Fibroblast of lung (primary cell): ENCODE results near the gene SLC17A3. TPM values are rescaled to one million over a fixed set of nuclear protein-coding genes. Genes with fewer than 3 reads are reported as not detected.

Experiments used
- DNase-seq, 2 donors: peaks; one replicate each; pipeline versions ENCODE4 v3.0.0 to v3.0.0-alpha.2; 2010; ENCODE audit warnings: low read depth in 2 of 2
- H2AFZ ChIP-seq: 2 replicates; pipeline ENCODE4 v1.5.1; 2012; ENCODE audit warnings: low read length, control low read depth, inconsistent platforms
- H3K27ac ChIP-seq: 2 replicates; pipeline ENCODE4 v1.5.1; 2011; ENCODE audit warnings: low read length, control low read depth; ENCODE audit not compliant: insufficient read depth
- H3K27me3 ChIP-seq: 2 replicates; pipeline ENCODE4 v1.5.1; 2011; ENCODE audit warnings: mild to moderate bottlenecking, low read length; ENCODE audit not compliant: control insufficient read depth, insufficient read depth
- H3K36me3 ChIP-seq: 2 replicates; pipeline ENCODE4 v1.5.1; 2011; ENCODE audit warnings: low read length; ENCODE audit not compliant: control insufficient read depth, insufficient read depth
- H3K4me1 ChIP-seq: 2 replicates; pipeline ENCODE4 v1.5.1; 2011; ENCODE audit warnings: low read length; ENCODE audit not compliant: control insufficient read depth, insufficient read depth; ENCODE audit errors: extremely low read depth
- H3K4me2 ChIP-seq: 2 replicates; pipeline ENCODE4 v1.5.1; 2011; ENCODE audit warnings: low read length, control low read depth; ENCODE audit not compliant: insufficient read depth; ENCODE audit errors: extremely low read depth
- H3K4me3 ChIP-seq, 4 experiments: fragments of 200-600 bp in 1 of 4; sonication (generic) in 1 of 4; replicated peaks in 1 of 4; 2 replicates each; pipeline ENCODE4 v1.5.1; 2011 to 2016; ENCODE audit warnings: low read length in 4 of 4, low read depth in 3 of 4, mild to moderate bottlenecking in 3 of 4, control low read depth in 2 of 4, inconsistent platforms in 1 of 4, mixed read lengths in 1 of 4; ENCODE audit not compliant: insufficient read depth in 1 of 4; ENCODE audit errors: control extremely low read depth in 1 of 4
- H3K79me2 ChIP-seq: 2 replicates; pipeline ENCODE4 v1.5.1; 2012; ENCODE audit warnings: mild to moderate bottlenecking, low read length, inconsistent platforms; ENCODE audit not compliant: control insufficient read depth, insufficient read depth
- H3K9ac ChIP-seq: 2 replicates; pipeline ENCODE4 v1.5.1; 2011; ENCODE audit warnings: mild to moderate bottlenecking, low read length, control low read depth; ENCODE audit not compliant: insufficient read depth
- H3K9me3 ChIP-seq: 2 replicates; pipeline ENCODE4 v1.5.1; 2012; ENCODE audit warnings: low read depth, low read length; ENCODE audit not compliant: control insufficient read depth, insufficient read depth
- H4K20me1 ChIP-seq: 2 replicates; pipeline ENCODE4 v1.5.1; 2011; ENCODE audit warnings: low read length; ENCODE audit not compliant: control insufficient read depth, insufficient read depth; ENCODE audit errors: extremely low read depth
- EZH2 ChIP-seq: IDR thresholded peaks from 2 replicates; pipeline ENCODE4 v1.5.1; 2012; ENCODE audit warnings: low read length, control low read depth, mild to moderate bottlenecking; ENCODE audit errors: missing control alignments
- polyA plus RNA-seq, 2 donors: library from polyadenylated mRNA; depleted of rRNA in 1 of 2; stranded (reverse) in 1 of 2; unstranded in 1 of 2; fragments of >200 nt; gene quantifications; 2 replicates each; pipeline ENCODE4 v1.2.1, GENCODE V29; 2011 to 2012; ENCODE audit warnings: missing spikeins in 1 of 2
- total RNA-seq: library from RNA; depleted of rRNA; stranded (reverse); fragments of >200 nt; gene quantifications from 2 replicates; pipeline ENCODE4 v1.2.1, GENCODE V29; 2014
- TF ChIP-seq, protein P1 (sequence below), 2 donors: IDR thresholded peaks in 1 of 2; conservative IDR thresholded peaks in 1 of 2; 1 replicate in 1 of 2; 2 replicates in 1 of 2; pipeline ENCODE4 v1.5.1; 2011 to 2012; ENCODE audit warnings: low read length in 2 of 2, control low read depth in 1 of 2, inconsistent platforms in 1 of 2, low read depth in 1 of 2, mild to moderate bottlenecking in 1 of 2

SLC17A3 gene
- total and polyA plus RNA-seq, 2 donors (not counting 1 experiment from before 2014, with no cell fraction given) = 0.06 TPM; not detected in 1

DNA sequence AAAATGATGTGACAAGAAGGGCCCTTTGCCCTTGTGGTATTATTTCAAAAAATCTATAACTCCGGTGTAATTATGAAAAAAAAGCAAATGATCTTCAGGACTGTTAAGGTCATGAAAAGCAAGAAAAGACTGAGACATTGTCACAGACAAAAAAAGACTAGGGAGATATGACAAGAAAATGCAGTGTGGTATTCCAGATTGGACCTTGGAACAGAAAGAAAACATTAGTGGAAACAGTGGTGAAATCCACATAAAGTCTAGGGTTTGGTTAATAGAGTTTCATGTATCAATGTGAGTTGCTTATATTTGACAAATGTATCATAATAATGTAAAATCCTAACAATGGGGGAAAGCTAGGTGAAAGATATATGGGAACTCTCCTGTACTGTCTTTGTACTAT, 26.8 kb upstream of the SLC17A3 start:
- Histone ChIP-seq H3K9me3 (no peaks in the 10 kb centered on the region), H3K27me3 (no peaks in the 10 kb centered on the region), H3K4me1 (no peaks in the 10 kb centered on the region), H3K9ac (no peak overlapping the region), H3K36me3 (no peaks in the 10 kb centered on the region), H2AFZ (no peak overlapping the region), H3K4me3 (no peak overlapping the region), H3K27ac (no peak overlapping the region), H3K4me2 (no peak overlapping the region), H3K79me2 (no peaks in the 10 kb centered on the region), H4K20me1 (no peaks in the 10 kb centered on the region)
- TF ChIP-seq, protein P1, sequence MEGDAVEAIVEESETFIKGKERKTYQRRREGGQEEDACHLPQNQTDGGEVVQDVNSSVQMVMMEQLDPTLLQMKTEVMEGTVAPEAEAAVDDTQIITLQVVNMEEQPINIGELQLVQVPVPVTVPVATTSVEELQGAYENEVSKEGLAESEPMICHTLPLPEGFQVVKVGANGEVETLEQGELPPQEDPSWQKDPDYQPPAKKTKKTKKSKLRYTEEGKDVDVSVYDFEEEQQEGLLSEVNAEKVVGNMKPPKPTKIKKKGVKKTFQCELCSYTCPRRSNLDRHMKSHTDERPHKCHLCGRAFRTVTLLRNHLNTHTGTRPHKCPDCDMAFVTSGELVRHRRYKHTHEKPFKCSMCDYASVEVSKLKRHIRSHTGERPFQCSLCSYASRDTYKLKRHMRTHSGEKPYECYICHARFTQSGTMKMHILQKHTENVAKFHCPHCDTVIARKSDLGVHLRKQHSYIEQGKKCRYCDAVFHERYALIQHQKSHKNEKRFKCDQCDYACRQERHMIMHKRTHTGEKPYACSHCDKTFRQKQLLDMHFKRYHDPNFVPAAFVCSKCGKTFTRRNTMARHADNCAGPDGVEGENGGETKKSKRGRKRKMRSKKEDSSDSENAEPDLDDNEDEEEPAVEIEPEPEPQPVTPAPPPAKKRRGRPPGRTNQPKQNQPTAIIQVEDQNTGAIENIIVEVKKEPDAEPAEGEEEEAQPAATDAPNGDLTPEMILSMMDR (conservative IDR thresholded peaks at IDR 0.05 in 1 of 2, IDR thresholded peaks at IDR 0.05 in 1 of 2; ENCODE audit: low read depth in 1 of 2, low read length in 2 of 2) = no peak
- no peak for TF ChIP-seq EZH2
- DNase-seq = no peak

DNA sequence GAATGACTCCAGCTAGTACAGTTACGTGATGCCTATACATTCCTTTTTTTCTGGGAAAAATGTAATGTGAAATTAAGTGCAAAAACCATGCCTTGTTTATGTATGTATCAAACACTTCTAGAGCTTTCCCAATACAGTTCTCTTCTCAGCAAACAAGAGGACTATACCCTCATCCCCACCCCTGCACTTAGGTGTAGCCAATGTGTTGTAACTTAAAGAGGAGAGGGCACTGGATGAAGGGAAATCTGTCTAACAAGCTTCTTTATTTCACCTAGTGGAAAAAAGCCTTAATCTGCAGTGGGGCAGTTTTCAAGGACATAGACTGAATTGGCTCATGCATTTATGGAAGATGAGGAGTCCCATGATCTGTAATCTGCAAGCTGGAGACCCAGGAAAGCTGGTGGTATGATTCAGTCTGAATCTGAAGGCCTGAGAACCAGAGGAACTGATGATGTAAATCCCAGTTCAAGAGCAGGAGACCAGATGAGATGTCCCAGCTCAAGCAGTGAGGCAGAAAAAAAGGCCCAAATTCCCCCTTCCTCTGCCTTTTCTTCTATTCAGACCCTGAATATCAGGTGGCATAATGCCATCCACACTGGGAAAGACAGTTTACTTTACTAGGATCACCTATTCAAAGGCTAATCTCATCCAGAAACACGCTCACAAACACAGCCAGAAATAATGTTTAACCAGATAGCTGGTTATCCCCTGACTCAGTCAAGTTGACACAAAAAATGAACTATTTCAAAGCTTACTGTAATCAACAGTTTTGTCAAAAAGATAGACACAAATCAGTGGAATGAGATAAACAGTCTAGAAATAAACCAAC, 25.8 kb upstream of the SLC17A3 start:
- peak in 1 of 2 donors; percentile 8 for DNase-seq
- Histone ChIP-seq H3K27ac (no peak overlapping the region), H3K27me3 (no peaks in the 10 kb centered on the region), H3K9me3 (no peaks in the 10 kb centered on the region), H4K20me1 (no peaks in the 10 kb centered on the region), H3K36me3 (no peaks in the 10 kb centered on the region), H3K4me1 (no peaks in the 10 kb centered on the region), H2AFZ (no peak overlapping the region), H3K79me2 (no peaks in the 10 kb centered on the region), H3K4me3 (no peak overlapping the region), H3K9ac (no peak overlapping the region), H3K4me2 (no peak overlapping the region)
- TF ChIP-seq EZH2 = no peak
- TF ChIP-seq, protein P1 (conservative IDR thresholded peaks at IDR 0.05 in 1 of 2, IDR thresholded peaks at IDR 0.05 in 1 of 2; ENCODE audit: low read depth in 1 of 2, low read length in 2 of 2) = no peak

DNA sequence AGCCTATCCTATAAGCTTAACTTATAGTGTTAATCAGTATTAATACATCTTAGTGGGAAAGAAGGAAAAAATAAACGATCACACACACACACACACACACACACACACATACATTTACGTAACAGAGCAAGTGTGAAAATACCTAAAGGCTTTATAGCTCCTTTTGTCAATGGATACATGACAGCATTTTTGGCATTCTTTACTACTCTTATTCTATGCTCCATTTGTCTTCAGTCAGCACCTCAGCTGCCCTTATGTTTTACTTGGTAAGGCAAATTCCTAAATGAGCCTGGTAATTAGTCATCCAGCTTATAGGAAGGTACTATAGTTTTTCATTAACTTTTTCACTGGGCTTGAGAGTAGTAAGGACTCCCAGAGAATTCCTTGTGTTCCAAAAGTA, 25.1 kb upstream of the SLC17A3 start:
- Histone ChIP-seq H4K20me1 (no peaks in the 10 kb centered on the region), H3K27me3 (no peaks in the 10 kb centered on the region), H3K9ac (no peak overlapping the region), H3K27ac (no peak overlapping the region), H3K9me3 (no peaks in the 10 kb centered on the region), H2AFZ (no peak overlapping the region), H3K4me1 (no peaks in the 10 kb centered on the region), H3K4me3 (no peak overlapping the region), H3K4me2 (no peak overlapping the region), H3K79me2 (no peaks in the 10 kb centered on the region), H3K36me3 (no peaks in the 10 kb centered on the region)
- TF ChIP-seq, protein P1 (conservative IDR thresholded peaks at IDR 0.05 in 1 of 2, IDR thresholded peaks at IDR 0.05 in 1 of 2; ENCODE audit: low read depth in 1 of 2, low read length in 2 of 2) = no peak
- TF ChIP-seq EZH2 = no peak
- DNase-seq = no peak
